Gastroesophageal sphincter (tissue), 3 donors: ENCODE results near the gene FANK1.

Source experiments
- CTCF ChIP-seq, 4 experiments: fragments of 200-600 bp in 2 of 4; fragments of 450-650 bp in 2 of 4; sonication (generic) in 1 of 4; IDR thresholded peaks; one replicate each; pipeline ENCODE4 v1.5.1; 2017 to 2019; ENCODE audit warnings: antibody characterized with exemption in 4 of 4, mild to moderate bottlenecking in 2 of 4, moderate library complexity in 2 of 4
- POLR2A ChIP-seq, 2 donors: fragments of 450-650 bp; IDR thresholded peaks; one replicate each; pipeline ENCODE4 v1.6.1; 2017; ENCODE audit warnings: antibody characterized with exemption in 2 of 2, mild to moderate bottlenecking in 2 of 2, moderate library complexity in 1 of 2
- POLR2AphosphoS5 ChIP-seq: sonication (generic); formaldehyde crosslinking; IDR thresholded peaks from one replicate; pipeline ENCODE4 v1.6.1; 2017; ENCODE audit warnings: antibody characterized with exemption

- TF ChIP-seq POLR2A (IDR thresholded peaks at IDR 0.05) (no peak), POLR2AphosphoS5 (no peak), CTCF (IDR thresholded peaks at IDR 0.05) (no peak)
Measured at GRCh38 chr10:125849448-125849847, 46.9 kb upstream of the FANK1 start.
